Keratinocyte (primary cell): Measurements from ENCODE around the gene XPNPEP2. TPM values are rescaled to one million over a fixed set of nuclear protein-coding genes. Genes with fewer than 3 reads are reported as not detected.

Experiments used
- DNase-seq: peaks from one replicate; pipeline ENCODE4 v3.0.0-alpha.2; 2011; ENCODE audit warnings: low read depth, missing footprints, low spot score
- FAIRE-seq: peaks from 2 replicates; lab custom pipeline; 2011; peaks lifted over from hg19 to GRCh38; lab: Jason Lieb, UNC
- H2AFZ ChIP-seq: 2 replicates; pipeline ENCODE4 v1.6.0; 2012; ENCODE audit warnings: low read length, control low read depth, inconsistent platforms; ENCODE audit not compliant: control insufficient read depth
- H3K27ac ChIP-seq: 2 replicates; pipeline ENCODE4 v1.5.1; 2011; ENCODE audit warnings: low read length; ENCODE audit not compliant: control insufficient read depth, insufficient read depth
- H3K27me3 ChIP-seq: 3 replicates; pipeline ENCODE4 v1.6.0; 2011; ENCODE audit warnings: low read length; ENCODE audit not compliant: control insufficient read depth, insufficient read depth; ENCODE audit errors: extremely low read depth
- H3K36me3 ChIP-seq, 2 experiments: 2 replicates in 1 of 2; 3 replicates in 1 of 2; pipeline ENCODE4 v1.5.1; 2011; ENCODE audit warnings: low read length in 2 of 2, mild to moderate bottlenecking in 1 of 2; ENCODE audit not compliant: control insufficient read depth in 2 of 2, insufficient read depth in 2 of 2; ENCODE audit errors: extremely low read depth in 1 of 2
- H3K4me1 ChIP-seq: 3 replicates; pipeline ENCODE4 v1.5.1; 2011; ENCODE audit warnings: low read length; ENCODE audit not compliant: control insufficient read depth, insufficient read depth; ENCODE audit errors: extremely low read depth
- H3K4me2 ChIP-seq: 3 replicates; pipeline ENCODE4 v1.6.0; 2011; ENCODE audit warnings: low read depth, low read length; ENCODE audit not compliant: control insufficient read depth, insufficient read depth; ENCODE audit errors: extremely low read depth
- H3K4me3 ChIP-seq, 3 experiments: fragments of 200-600 bp in 1 of 3; sonication (generic) in 1 of 3; 2 replicates in 2 of 3; 3 replicates in 1 of 3; pipeline ENCODE4 v1.5.1; 2011 to 2016; ENCODE audit warnings: low read length in 3 of 3, mild to moderate bottlenecking in 3 of 3, control low read depth in 2 of 3, inconsistent platforms in 1 of 3, low read depth in 1 of 3, mixed read lengths in 1 of 3, mixed run types in 1 of 3, moderate library complexity in 1 of 3; ENCODE audit not compliant: control insufficient read depth in 2 of 3, insufficient read depth in 2 of 3; ENCODE audit errors: extremely low read depth in 1 of 3
- H3K79me2 ChIP-seq: 2 replicates; pipeline ENCODE4 v1.6.0; 2012; ENCODE audit warnings: low read length; ENCODE audit not compliant: control insufficient read depth, insufficient read depth
- H3K9ac ChIP-seq: 3 replicates; pipeline ENCODE4 v1.6.0; 2011; ENCODE audit warnings: low read length; ENCODE audit not compliant: control insufficient read depth, insufficient read depth; ENCODE audit errors: extremely low read depth
- H3K9me1 ChIP-seq: 3 replicates; pipeline ENCODE4 v1.6.0; 2011; ENCODE audit warnings: low read length; ENCODE audit not compliant: control insufficient read depth, insufficient read depth; ENCODE audit errors: extremely low read depth
- H3K9me3 ChIP-seq: 2 replicates; pipeline ENCODE4 v1.5.1; 2012; ENCODE audit warnings: low read depth, low read length; ENCODE audit not compliant: control insufficient read depth
- H4K20me1 ChIP-seq: 3 replicates; pipeline ENCODE4 v1.6.0; 2011; ENCODE audit warnings: low read length; ENCODE audit not compliant: control insufficient read depth, insufficient read depth; ENCODE audit errors: extremely low read depth
- CTCF ChIP-seq, 3 experiments: IDR thresholded peaks in 1 of 3; conservative IDR thresholded peaks in 1 of 3; optimal IDR thresholded peaks in 1 of 3; 2 replicates in 2 of 3; 3 replicates in 1 of 3; pipeline versions ENCODE3 to v1.5.1; 2011; ENCODE audit warnings: low read length in 3 of 3, mild to moderate bottlenecking in 3 of 3, moderate library complexity in 2 of 3, control low read depth in 1 of 3, inconsistent platforms in 1 of 3; ENCODE audit not compliant: insufficient read depth in 2 of 3; ENCODE audit errors: extremely low read depth in 1 of 3
- EZH2 ChIP-seq: IDR thresholded peaks from one replicate; pipeline ENCODE4 v1.6.1; 2012; ENCODE audit warnings: inconsistent platforms, mild to moderate bottlenecking, low read length, moderate library complexity
- dilution Hi-C: fragments of 300-500 bp; cut with MboI; formaldehyde crosslinking; loops from one replicate; pipeline ENCODE4 v1.7.0; 2020; ENCODE audit warnings: low sequenced_read_pairs; ENCODE audit not compliant: extremely low pct_ligation_motif_present
- polyA plus RNA-seq, 5 experiments: library from polyadenylated mRNA; depleted of rRNA in 3 of 5; stranded (reverse) in 3 of 5; stranded (forward) in 1 of 5; unstranded in 1 of 5; fragments of >200 nt; gene quantifications; 1 replicate in 1 of 5; 2 replicates in 3 of 5; 3 replicates in 1 of 5; pipeline versions ENCODE4 v1.2.1 to v1.2.3, GENCODE V29; 2011 to 2012; ENCODE audit warnings: missing spikeins in 2 of 5, low read depth in 1 of 5, low replicate concordance in 1 of 5

Gene XPNPEP2
- polyA plus RNA-seq, 1 donor (not counting 4 experiments of a cell fraction or from before 2014, with no cell fraction given): not detected

- TF ChIP-seq EZH2 (no peak), CTCF (optimal IDR thresholded peaks at IDR 0.05 in 1 of 3, IDR thresholded peaks at IDR 0.05 in 1 of 3, conservative IDR thresholded peaks at IDR 0.05 in 1 of 3; ENCODE audit: extremely low read depth in 1 of 3, insufficient read depth in 2 of 3, low read length in 3 of 3) (no peak)
- dilution Hi-C loops: no loop called here
- Histone ChIP-seq H3K27me3 (no peaks in the 10 kb centered on the region), H3K27ac (no peak overlapping the region), H3K9me1 (no peaks in the 10 kb centered on the region), H3K9me3 (no peaks in the 10 kb centered on the region), H3K4me2 (no peak overlapping the region), H3K36me3 (no peaks in the 10 kb centered on the region), H3K9ac (no peak overlapping the region), H3K79me2 (no peaks in the 10 kb centered on the region), H4K20me1 (no peaks in the 10 kb centered on the region), H2AFZ (no peak overlapping the region), H3K4me1 (no peaks in the 10 kb centered on the region), H3K4me3 (no peak overlapping the region)
- FAIRE-seq (no peak), DNase-seq (no peak)
Observed at GRCh38 chrX:129771266-129771995, 32.7 kb downstream of the XPNPEP2 start.

- Histone ChIP-seq H3K36me3 (no peaks in the 10 kb centered on the region), H4K20me1 (no peaks in the 10 kb centered on the region), H3K79me2 (no peaks in the 10 kb centered on the region), H3K9ac (no peak overlapping the region), H3K4me1 (no peaks in the 10 kb centered on the region), H3K27me3 (no peaks in the 10 kb centered on the region), H3K9me1 (no peaks in the 10 kb centered on the region), H3K9me3 (no peaks in the 10 kb centered on the region), H3K4me3 (no peak overlapping the region), H3K4me2 (no peak overlapping the region), H3K27ac (no peak overlapping the region), H2AFZ (no peak overlapping the region)
- DNase-seq (no peak), FAIRE-seq (no peak)
- no peak for TF ChIP-seq CTCF (optimal IDR thresholded peaks at IDR 0.05 in 1 of 3, IDR thresholded peaks at IDR 0.05 in 1 of 3, conservative IDR thresholded peaks at IDR 0.05 in 1 of 3; ENCODE audit: extremely low read depth in 1 of 3, insufficient read depth in 2 of 3, low read length in 3 of 3)
- TF ChIP-seq EZH2: no peak
- dilution Hi-C loops: no loop called here
Observed at GRCh38 chrX:129772796-129773431, 34.1 kb downstream of the XPNPEP2 start.
